NCI-H1417 (cell line): ENCODE results near the gene FOXL2.

Source experiments
- DNase-seq, 3 experiments: peaks; one replicate each; lab custom pipeline; 2025; lab: John Stamatoyannopoulos, UW

Gene FOXL2

DNA sequence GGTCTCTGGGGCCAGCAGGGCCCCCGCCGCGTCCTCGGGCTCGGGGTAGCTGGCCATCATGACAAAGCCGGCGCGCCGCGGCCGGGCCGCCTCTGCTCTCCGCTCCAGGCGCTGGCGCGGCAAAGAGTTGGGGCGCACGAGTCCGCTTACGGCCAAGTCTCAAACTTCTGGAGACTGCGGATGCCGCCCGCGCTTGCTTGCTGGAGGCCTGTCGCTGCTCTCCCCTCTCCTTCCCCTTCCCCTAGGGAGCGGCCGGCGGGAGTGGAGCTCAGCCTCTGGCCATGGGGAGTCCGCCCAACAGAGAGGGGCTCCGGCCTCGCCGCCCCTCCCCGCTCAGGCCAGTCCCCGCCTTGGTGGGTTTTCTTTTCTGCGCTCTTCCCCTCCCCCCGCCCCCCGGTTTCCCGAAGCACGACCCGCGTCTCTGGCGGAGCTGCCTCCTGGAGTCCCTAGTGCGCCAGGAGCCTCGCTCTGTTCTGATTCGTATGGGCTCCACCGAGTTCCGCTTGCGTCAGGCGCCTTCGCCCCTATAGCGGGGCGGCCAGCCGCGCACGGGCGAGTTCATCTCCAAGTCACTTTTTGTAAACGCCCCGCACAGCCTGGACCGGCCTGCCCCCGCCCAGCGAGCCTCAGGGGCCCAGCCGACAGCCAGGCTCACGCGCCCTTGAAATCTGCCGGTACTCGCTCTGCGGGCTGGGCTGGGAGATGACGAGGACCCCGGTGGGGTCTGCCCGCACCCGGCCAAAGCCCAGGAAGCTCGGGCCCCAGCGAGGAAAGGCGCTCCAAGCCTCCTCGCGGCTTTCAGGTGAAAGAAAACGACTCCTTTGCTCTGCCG lies at the start of gene FOXL2, which contains the start of gene FOXL2NB:
Gene FOXL2 (minus strand): TSS at position 475 of the 832 bp plus-strand sequence. CDS start 415 bp downstream, at position 60.
Gene FOXL2NB (plus strand): TSS at position 555 of the 832 bp plus-strand sequence. CDS start 148 bp downstream, at position 703.
- peak in 2 of 3 experiments; percentile 49 to 55 for DNase-seq

GRCh38 chr3:138995706-138996105 lies 48.8 kb upstream of the FOXL2 start:
- DNase-seq: no peak

- no peak for DNase-seq
Measured at GRCh38 chr3:138987181-138987580, 40.2 kb upstream of the FOXL2 start.

DNA sequence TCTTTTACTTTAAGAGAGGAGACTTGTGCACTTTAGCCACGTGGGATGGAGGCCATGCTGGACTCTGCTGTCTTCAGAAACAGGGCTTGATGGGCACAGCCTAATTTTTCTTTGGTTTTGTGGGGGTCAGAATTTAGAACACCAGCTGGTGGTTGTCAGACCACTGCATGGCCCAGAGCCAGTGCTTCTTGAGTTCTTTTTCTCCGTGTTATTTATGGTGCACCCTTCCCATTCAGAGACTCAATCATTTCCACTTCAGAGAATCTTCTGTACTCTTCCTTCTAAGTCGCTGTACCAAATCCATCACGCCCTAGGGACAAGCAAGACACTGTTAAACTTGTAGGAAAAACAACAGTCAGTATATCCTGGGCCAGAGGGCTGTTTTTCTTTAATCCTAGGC lies 39.0 kb upstream of the FOXL2 start:
- no peak for DNase-seq

GRCh38 chr3:138984816-138985215 lies 37.9 kb upstream of the FOXL2 start:
- DNase-seq: no peak

DNA sequence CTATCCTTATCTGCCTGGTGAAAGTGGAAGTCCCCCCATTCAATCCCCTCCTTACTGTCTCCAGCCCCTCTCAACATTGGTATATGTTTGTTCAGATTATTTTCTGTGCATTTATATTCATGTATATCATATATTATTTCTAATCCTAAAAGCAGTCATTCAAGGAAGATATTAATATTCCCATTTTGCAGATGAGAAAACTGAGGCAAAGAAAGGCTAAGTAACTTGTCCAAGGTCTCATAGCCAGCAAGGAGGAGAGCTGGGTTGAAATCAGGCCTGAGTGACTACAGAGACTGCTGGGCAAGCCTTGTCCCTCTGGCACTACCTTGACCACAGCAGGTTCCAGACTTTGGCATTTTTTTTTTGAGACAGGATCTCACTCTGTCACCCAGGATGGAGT lies 29.1 kb upstream of the FOXL2 start:
- no peak for DNase-seq

DNA sequence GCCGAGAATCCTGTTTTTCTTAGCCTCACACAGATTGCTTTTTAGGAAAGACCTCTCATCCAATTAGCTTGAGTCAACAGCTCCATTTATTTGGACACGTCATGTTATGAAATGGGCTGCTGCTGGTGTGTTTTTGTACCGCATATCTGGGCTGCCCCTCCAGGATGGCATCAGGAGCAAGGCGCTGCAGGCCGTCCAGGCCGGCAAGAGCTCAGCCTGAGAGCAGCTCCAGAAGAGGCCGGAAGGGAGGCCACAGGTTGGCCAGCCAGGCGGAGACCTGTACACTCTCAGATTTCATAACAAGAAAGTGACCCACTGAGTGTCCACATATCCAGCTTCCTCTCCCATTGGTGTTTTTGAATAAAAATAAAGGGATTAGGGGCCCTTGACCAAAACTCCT lies 28.4 kb upstream of the FOXL2 start:
- DNase-seq: no peak

- no peak for DNase-seq
Measured at GRCh38 chr3:138974462-138974861, 27.5 kb upstream of the FOXL2 start.

DNA sequence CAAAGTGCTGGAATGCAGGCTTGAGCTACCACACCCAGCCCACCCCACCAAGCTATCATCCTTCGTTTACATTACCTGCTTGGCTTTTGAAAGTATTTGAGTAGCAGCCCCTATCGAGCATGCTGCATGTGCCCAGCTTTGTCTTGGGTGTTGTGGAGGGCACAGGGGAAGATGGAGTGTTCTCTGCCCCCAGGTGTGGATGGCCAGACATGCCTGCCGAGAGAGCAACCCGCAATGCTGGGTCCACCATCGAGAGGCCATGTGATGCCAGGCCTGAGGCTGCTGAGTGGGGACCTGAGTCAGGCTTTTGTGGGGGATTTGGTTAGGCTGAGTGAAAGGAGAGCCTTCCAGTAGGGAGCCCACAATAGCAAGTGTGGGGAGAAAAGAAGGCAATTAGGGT lies 26.0 kb upstream of the FOXL2 start:
- no peak for DNase-seq

DNA sequence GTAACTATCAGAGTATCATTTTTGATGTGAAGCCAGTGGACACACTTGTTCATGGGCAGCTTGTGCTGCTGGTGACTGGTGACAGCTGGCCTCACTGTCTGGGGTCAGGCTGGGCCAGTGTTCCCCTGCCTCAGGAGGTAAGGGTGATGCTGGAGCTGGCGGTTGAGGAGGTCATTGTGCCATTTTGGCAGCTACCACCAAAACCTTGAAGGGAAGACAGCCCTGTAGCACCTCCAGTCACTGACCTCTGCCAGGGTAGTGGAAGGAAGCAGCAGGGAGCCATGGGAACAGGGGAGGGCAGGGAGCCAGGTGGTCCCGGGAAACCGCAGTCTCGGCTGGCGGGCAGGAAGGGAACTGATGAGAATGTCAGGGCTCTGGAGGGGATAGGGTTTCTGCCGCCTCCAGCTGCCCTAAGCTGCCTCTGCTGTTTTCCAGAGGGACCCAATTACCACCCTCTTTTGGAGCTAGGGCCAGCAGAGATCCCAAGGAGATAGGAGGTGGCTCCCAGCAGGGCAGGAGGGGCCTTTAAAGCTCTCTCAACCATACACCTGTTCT lies 24.9 kb upstream of the FOXL2 start:
- no peak for DNase-seq

GRCh38 chr3:138964923-138965322 lies 18.0 kb upstream of the FOXL2 start:
- DNase-seq: no peak

DNA sequence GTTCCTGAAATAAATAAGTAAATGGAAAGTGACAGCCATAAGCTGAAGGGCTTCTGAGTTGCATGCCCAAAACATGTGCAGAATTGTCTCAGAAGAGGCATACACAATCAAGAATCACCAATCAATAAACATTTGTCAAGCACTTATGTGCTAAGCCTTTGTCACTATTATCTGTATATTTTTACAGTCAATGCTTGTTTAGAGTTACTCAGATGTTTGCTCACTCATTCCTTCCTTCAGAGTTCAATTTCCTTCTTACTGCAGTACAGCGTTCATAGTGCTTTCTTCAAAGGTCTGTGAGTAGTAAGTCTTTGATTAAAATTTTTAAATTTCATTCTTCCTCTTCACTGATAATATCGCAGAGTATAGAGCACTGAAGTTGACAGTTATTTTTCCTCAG lies 17.3 kb upstream of the FOXL2 start:
- no peak for DNase-seq

DNA sequence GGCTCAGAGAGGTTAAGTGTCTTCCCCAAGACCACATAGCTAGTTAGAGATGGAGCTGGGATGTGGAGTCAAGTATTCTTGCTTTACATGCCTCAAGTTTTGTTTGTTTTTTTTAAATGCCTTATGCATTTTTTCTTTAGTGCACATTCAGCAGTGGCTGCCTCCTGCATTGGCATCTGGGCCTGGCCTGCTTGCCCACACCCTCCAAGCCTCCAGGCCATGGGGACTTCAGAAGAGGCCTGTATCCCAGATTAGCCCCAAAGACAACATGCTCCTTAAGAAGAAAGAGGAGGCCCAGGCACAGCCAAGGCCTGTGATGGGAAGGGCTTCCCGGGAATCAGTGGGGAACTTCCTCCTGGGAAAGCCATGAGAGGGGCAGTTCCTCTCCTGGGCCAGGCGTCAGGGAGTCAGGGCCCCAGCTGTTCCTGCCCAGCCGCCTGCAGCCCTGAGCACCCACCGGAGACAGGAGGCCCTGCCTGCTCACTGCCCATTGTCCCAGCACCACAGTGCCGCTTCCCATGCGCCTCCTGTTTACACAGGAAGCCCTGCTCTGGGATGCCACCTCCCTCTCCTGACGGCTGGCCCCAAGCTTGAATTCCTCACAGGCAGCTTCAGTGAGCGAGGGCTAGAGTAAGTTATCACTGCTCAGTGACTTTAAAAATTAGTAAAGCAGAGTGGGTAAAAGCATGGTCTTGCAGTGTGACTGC lies 16.1 kb upstream of the FOXL2 start:
- no peak for DNase-seq

DNA sequence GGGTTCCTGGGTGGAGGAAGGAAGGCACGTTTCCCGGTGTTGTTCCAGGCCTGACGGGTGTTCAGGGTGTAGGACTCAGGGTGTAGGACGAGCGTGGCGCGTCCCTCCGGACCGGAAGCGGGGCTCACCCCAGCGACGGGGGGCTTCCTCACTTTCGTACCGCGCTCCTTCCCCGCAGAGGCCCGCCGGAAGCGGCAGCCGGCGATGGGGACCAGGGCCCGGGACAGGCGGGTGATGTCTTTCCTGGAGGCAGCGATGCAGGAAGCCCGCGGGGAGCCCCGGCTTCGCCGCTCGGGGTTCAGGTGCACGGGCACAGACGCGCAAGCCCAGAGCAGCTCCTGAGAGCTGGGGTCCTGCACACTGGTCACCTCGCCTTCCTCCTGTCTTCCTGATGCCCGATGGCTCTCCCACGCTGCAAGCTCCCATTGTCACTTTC lies 13.5 kb upstream of the FOXL2 start:
- no peak for DNase-seq

- no peak for DNase-seq
Measured at GRCh38 chr3:138950701-138951100, 3.8 kb upstream of the FOXL2 start.

DNA sequence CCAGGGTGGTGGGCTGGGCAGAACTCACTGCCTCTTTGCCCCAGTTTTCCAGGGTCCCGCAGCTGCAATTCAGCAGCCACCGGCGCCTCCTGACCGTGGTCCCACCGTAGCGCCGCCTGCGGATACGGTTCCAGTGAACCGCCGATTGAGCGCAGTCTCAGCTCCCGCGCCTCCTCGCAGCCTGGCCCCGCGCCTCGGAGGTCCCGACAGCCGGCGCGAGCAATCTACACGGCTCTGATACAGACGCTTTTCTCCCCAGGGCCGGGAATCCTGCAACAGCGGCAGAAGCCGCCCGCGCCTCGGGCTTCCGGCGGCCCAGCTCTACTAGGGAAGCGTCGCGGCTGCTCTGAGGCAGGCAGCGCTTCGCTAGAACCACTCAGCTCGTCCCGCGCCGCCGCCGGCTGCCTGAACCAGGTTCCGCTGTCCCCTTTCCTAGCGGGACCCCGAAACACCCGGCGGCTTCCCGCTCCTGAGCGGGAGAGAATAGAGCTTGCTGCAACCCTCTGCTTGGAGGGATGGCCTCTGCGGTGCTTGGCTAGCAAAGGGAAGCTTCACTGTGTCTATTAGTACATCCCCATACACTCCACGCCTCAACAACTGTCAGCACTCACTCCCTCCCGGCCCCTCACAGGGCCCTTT lies 3.2 kb upstream of the FOXL2 start:
- peak in 2 of 3 experiments; percentile 47 to 53 for DNase-seq

GRCh38 chr3:138949445-138950005 lies 2.6 kb upstream of the FOXL2 start:
- no peak for DNase-seq

GRCh38 chr3:138949002-138949418 lies 2.1 kb upstream of the FOXL2 start:
- no peak for DNase-seq

GRCh38 chr3:138948371-138949001 lies 1.5 kb upstream of the FOXL2 start:
- DNase-seq: no peak

DNA sequence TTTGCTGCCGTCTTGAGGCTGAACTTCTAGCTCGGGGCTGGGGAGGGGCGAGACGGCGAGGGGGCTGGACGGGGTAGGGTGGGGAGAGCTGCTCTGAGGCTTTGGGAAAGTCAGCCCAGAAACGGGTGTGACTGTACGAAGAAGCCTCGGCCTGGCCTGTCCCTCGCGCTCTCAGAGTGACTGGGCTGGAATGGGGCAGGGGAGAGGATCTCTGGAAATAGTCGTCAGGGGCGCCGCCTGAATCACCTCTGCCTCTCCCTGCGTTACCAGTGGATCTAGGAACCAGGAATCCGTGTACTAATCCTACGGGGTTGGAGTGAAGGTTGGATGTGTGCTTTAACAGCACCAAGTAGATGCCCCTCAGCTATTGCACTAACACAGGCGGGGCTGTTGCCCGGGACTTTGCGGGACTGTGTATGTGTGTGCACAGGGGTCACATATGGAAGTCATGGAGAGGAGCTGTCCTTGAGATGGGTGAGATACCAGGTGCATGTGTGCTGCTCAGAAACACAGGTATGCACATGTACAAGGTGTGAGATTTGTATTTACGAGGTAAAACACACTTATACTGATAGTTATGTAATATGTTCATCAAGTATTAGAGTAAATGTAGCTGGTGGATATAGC lies 671 bp upstream of the FOXL2 start:
- DNase-seq: no peak
